ENCODE results near the gene CHCHD3.

- TF ChIP-seq EZH2 (IDR thresholded peaks at IDR 0.05; ENCODE audit: borderline replicate concordance) (no peak), CTCF (IDR thresholded peaks at IDR 0.05; ENCODE audit: poor library complexity) (no peak)
Observed at GRCh38 chr7:132785870-132786269, 296.0 kb downstream of the CHCHD3 start.

All from hepatocyte (in vitro differentiated cells).